Measurements from ENCODE around the gene ZZZ3. TPM values are rescaled to one million over a fixed set of nuclear protein-coding genes. Genes with fewer than 3 reads are reported as not detected.

ZZZ3 gene
- 25.4 and 32.0 TPM in 2 replicates for total RNA-seq (2022)
- Bru-seq, nascent RNA: percentile 87 among the genes with signal in this experiment
- percentile 84 among the genes with signal in this experiment for BruChase-seq, experiment 1, labeled RNA remaining after a 2-hour chase
- percentile 80 among the genes with signal in this experiment for BruChase-seq, experiment 2, labeled RNA remaining after a 6-hour chase
- long read RNA-seq, full-length matches to known transcripts: 6 of 43 reads
- long read RNA-seq, partial matches to known transcripts: 4 of 43 reads
- long read RNA-seq, other reads (novel, unspliced or antisense): 33 of 43 reads

DNA sequence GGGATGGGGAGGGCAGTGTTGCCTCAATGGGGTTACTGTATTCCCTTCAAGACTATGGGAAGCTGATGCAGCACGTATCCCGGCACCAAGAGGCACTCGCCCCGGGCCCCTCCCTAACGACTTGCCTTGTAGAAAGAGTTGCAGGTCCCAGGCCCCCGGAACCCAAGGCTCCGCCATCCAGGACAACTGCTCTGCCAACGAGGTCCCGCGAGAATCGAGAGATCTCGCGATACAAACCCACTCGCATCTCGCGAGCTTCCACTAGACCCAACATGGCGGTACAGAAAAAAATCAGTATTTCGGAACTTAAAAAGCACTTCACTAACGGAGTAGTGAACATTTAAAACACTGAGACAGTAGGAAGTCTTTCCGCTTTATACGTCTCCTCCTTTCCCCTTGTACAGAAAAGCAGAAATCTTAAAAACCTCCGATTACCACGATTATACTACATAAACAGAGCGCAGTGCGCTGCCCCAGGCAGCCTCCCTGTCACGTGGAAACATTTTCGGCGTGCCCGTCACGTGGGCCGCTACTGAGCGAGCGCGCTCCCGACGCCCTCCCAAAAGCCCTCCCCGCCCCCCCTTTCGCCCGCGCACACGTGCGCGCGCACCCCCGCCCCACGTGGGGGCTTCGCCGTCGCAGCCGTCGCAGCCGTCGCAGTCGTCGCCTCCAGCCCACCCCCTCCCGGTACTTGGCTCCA is at the start of gene ZZZ3:
ZZZ3 (minus strand) TSS at position 199 of the 700 bp plus-strand sequence. CDS start 49,304 bp downstream, outside the sequence.
- Mint-ChIP-seq H3K4me3 (ENCODE audit: unreplicated experiment) (peak within 1 kb of the TSS; percentile 88), H3K36me3 (ENCODE audit: insufficient read depth, unreplicated experiment) (peaks cover 21% of the 10 kb centered on the region), H3K9me3 (ENCODE audit: unreplicated experiment) (no peaks in the 10 kb centered on the region), H3K4me1 (ENCODE audit: low read depth, unreplicated experiment) (peaks cover 14% of the 10 kb centered on the region), H3K27me3 (ENCODE audit: insufficient read depth, unreplicated experiment) (no peaks in the 10 kb centered on the region), H3K27ac (ENCODE audit: unreplicated experiment) (peak within 1 kb of the TSS; percentile 96)
- DNase-seq: peak; percentile 89 to 92
- TF ChIP-seq, protein P1, sequence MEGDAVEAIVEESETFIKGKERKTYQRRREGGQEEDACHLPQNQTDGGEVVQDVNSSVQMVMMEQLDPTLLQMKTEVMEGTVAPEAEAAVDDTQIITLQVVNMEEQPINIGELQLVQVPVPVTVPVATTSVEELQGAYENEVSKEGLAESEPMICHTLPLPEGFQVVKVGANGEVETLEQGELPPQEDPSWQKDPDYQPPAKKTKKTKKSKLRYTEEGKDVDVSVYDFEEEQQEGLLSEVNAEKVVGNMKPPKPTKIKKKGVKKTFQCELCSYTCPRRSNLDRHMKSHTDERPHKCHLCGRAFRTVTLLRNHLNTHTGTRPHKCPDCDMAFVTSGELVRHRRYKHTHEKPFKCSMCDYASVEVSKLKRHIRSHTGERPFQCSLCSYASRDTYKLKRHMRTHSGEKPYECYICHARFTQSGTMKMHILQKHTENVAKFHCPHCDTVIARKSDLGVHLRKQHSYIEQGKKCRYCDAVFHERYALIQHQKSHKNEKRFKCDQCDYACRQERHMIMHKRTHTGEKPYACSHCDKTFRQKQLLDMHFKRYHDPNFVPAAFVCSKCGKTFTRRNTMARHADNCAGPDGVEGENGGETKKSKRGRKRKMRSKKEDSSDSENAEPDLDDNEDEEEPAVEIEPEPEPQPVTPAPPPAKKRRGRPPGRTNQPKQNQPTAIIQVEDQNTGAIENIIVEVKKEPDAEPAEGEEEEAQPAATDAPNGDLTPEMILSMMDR (IDR thresholded peaks at IDR 0.05; ENCODE audit: insufficient read depth in 1 of 2, low read depth in 1 of 2, low read length in 1 of 2, severe bottlenecking in 1 of 2, unreplicated experiment in 1 of 2): no peak
- BruUV-seq (replicated peaks): no TSS peak
- intact Hi-C loops (cut with micrococcal nuclease; ENCODE audit: unreplicated experiment): loop anchor here (10.0 kb wide), 2 partner anchors 108 to 222 kb away; no protein-coding TSS in a partner anchor
- ChIA-PET CTCF (interaction anchor here (0.5 to 1.2 kb wide), 4 partner anchors 34 to 1642 kb away, joined by 3 read pairs; no protein-coding TSS in a partner anchor), POLR2A (no interaction called here)
- peak within 1 kb of the TSS; percentile 87 for H3K4me3 ChIP-seq (ENCODE audit: low read depth, low read length)
- no peaks in the 10 kb centered on the region for H3K9me3 ChIP-seq
- peaks cover 31% of the 10 kb centered on the region for H3K4me1 ChIP-seq
- no peaks in the 10 kb centered on the region for H3K36me3 ChIP-seq (ENCODE audit: control insufficient read depth, insufficient read depth, low read length)
- H3K27me3 ChIP-seq (replicated peaks; ENCODE audit: control insufficient read depth, insufficient read depth, low read length): no peaks in the 10 kb centered on the region

DNA sequence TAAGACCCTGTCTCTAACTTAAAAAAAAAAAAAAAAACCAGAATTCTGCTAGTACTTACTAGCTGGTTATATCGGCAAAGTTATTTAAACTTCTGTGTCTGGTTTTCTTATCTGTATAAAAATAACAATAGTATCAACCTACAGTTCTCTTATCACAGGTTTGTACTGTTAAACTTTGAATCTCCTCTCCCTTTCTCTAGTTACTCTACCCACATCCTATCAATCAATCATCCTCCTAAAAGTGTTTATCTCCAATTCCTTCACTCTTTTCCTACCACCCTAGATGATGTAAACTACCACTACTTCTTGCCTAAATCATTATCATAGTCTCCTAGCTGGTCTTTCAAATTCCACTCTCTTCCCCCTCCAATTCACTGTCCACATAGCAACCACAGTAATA is 49.6 kb upstream of the ZZZ3 start:
- Histone ChIP-seq H3K27me3 (replicated peaks; ENCODE audit: control insufficient read depth, insufficient read depth, low read length) (no peaks in the 10 kb centered on the region), H3K36me3 (ENCODE audit: control insufficient read depth, insufficient read depth, low read length) (no peaks in the 10 kb centered on the region), H3K4me1 (no peaks in the 10 kb centered on the region), H3K4me3 (ENCODE audit: low read depth, low read length) (no peak overlapping the region), H3K9me3 (no peaks in the 10 kb centered on the region)
- H3K9me3 Mint-ChIP-seq (ENCODE audit: unreplicated experiment): no peaks in the 10 kb centered on the region
- H3K4me1 Mint-ChIP-seq (ENCODE audit: low read depth, unreplicated experiment): no peaks in the 10 kb centered on the region
- no peak overlapping the region for H3K4me3 Mint-ChIP-seq (ENCODE audit: unreplicated experiment)
- no peaks in the 10 kb centered on the region for H3K27me3 Mint-ChIP-seq (ENCODE audit: insufficient read depth, unreplicated experiment)
- H3K36me3 Mint-ChIP-seq (ENCODE audit: insufficient read depth, unreplicated experiment): peaks cover 19% of the 10 kb centered on the region
- no TSS peak for BruUV-seq (replicated peaks)
- ChIA-PET CTCF (no interaction called here), POLR2A (no interaction called here)
- no peak overlapping the region for H3K27ac Mint-ChIP-seq (ENCODE audit: unreplicated experiment)
- no peak for DNase-seq
- TF ChIP-seq, protein P1 (IDR thresholded peaks at IDR 0.05; ENCODE audit: insufficient read depth in 1 of 2, low read depth in 1 of 2, low read length in 1 of 2, severe bottlenecking in 1 of 2, unreplicated experiment in 1 of 2): no peak
- intact Hi-C loops (cut with micrococcal nuclease; ENCODE audit: unreplicated experiment): loop anchor here (5.0 kb wide), 1 partner anchor 380 kb away; no protein-coding TSS in a partner anchor

DNA sequence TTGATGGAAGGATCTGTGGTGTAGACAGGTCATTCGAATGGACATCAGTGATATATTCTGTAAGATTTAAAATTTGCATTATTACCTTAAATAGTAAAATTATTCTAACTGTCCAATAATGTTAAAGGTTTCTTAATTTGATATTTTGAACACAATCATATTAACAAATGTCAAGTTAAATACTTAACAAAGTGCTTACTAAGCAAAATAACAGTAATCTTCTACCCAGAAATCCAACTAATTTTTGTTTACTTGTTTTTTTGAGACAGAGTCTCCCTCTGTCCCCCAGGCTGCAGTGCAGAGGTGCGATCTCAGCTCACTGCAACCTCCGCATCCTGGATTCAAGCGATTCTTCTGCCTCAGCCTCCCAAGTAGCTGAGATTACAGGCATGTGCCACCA is 43.2 kb upstream of the ZZZ3 start:
- BruUV-seq (replicated peaks): no TSS peak
- DNase-seq: no peak
- peaks cover 41% of the 10 kb centered on the region for H3K36me3 Mint-ChIP-seq (ENCODE audit: insufficient read depth, unreplicated experiment)
- TF ChIP-seq, protein P1 (IDR thresholded peaks at IDR 0.05; ENCODE audit: insufficient read depth in 1 of 2, low read depth in 1 of 2, low read length in 1 of 2, severe bottlenecking in 1 of 2, unreplicated experiment in 1 of 2): no peak
- no peaks in the 10 kb centered on the region for H3K27me3 Mint-ChIP-seq (ENCODE audit: insufficient read depth, unreplicated experiment)
- Histone ChIP-seq H3K27me3 (replicated peaks; ENCODE audit: control insufficient read depth, insufficient read depth, low read length) (no peaks in the 10 kb centered on the region), H3K36me3 (ENCODE audit: control insufficient read depth, insufficient read depth, low read length) (no peaks in the 10 kb centered on the region), H3K4me1 (no peaks in the 10 kb centered on the region), H3K9me3 (no peaks in the 10 kb centered on the region), H3K4me3 (ENCODE audit: low read depth, low read length) (no peak overlapping the region)
- intact Hi-C loops (cut with micrococcal nuclease; ENCODE audit: unreplicated experiment): no loop called here
- ChIA-PET CTCF (no interaction called here), POLR2A (no interaction called here)
- no peak overlapping the region for H3K27ac Mint-ChIP-seq (ENCODE audit: unreplicated experiment)
- no peak overlapping the region for H3K4me3 Mint-ChIP-seq (ENCODE audit: unreplicated experiment)
- no peaks in the 10 kb centered on the region for H3K9me3 Mint-ChIP-seq (ENCODE audit: unreplicated experiment)
- no peaks in the 10 kb centered on the region for H3K4me1 Mint-ChIP-seq (ENCODE audit: low read depth, unreplicated experiment)
